CD4-positive, alpha-beta T cell (primary cell): ENCODE data around the gene SLC30A2. TPM values are rescaled to one million over a fixed set of nuclear protein-coding genes. Genes with fewer than 3 reads are reported as not detected.

Source experiments
- ATAC-seq: fragments of 200-7000 bp; cut with Tn5 transposase; one replicate; pipeline ENCODE4 v1.10.0; 2022; ENCODE audit warnings: mild to moderate bottlenecking; ENCODE audit not compliant: poor library complexity
- CTCF ChIA-PET: fragments of 350-600 bp; sonication (Branson Sonifier 250); formaldehyde crosslinking; loops from one replicate; lab custom pipeline; 2021; ENCODE audit warnings: antibody characterized with exemption, inconsistent platforms; lab: Charles Lee
- POLR2A ChIA-PET: fragments of 350-600 bp; sonication (Branson Sonifier 250); formaldehyde crosslinking; loops from one replicate; lab custom pipeline; 2021; ENCODE audit warnings: antibody characterized with exemption, inconsistent platforms; lab: Charles Lee
- DNase-seq, 14 experiments: peaks; one replicate each; pipeline ENCODE4 v3.0.0-alpha.2; 2013 to 2020; ENCODE audit warnings: mixed read lengths in 2 of 14
- H3K27ac ChIP-seq, 2 donors: one replicate each; pipeline versions ENCODE4 v1.5.1 to v1.7.0; 2013; ENCODE audit warnings: low read length in 2 of 2, low read depth in 1 of 2, mild to moderate bottlenecking in 1 of 2
- H3K27me3 ChIP-seq, 2 experiments: 1 replicate in 1 of 2; 2 replicates in 1 of 2; pipeline versions ENCODE4 v1.6.1 to v1.7.0; 2013; ENCODE audit warnings: low read length in 2 of 2, control low read depth in 1 of 2, mild to moderate bottlenecking in 1 of 2, moderate library complexity in 1 of 2; ENCODE audit not compliant: insufficient read depth in 2 of 2, control insufficient read depth in 1 of 2
- H3K36me3 ChIP-seq: one replicate; pipeline ENCODE4 v1.6.1; 2013; ENCODE audit warnings: low read length, control low read depth; ENCODE audit not compliant: insufficient read depth
- H3K4me1 ChIP-seq: one replicate; pipeline ENCODE4 v1.6.1; 2013; ENCODE audit warnings: low read length, control low read depth; ENCODE audit not compliant: insufficient read depth
- H3K4me3 ChIP-seq: one replicate; pipeline ENCODE4 v1.5.1; 2013; ENCODE audit warnings: mild to moderate bottlenecking, low read length, moderate library complexity
- H3K9me3 ChIP-seq, 2 experiments: 1 replicate in 1 of 2; 2 replicates in 1 of 2; pipeline versions ENCODE4 v1.6.1 to v1.7.0; 2013; ENCODE audit warnings: low read length in 2 of 2, mild to moderate bottlenecking in 2 of 2, control low read depth in 1 of 2, moderate library complexity in 1 of 2; ENCODE audit not compliant: control insufficient read depth in 1 of 2, insufficient read depth in 1 of 2
- H3K27ac Mint-ChIP-seq: one replicate; pipeline ENCODE4 v1.8.0; 2020; ENCODE audit warnings: mixed read lengths
- H3K27me3 Mint-ChIP-seq: one replicate; pipeline ENCODE4 v1.8.0; 2021; ENCODE audit warnings: mixed read lengths
- H3K36me3 Mint-ChIP-seq: one replicate; pipeline ENCODE4 v1.8.0; 2021; ENCODE audit warnings: low read depth, mixed read lengths
- H3K4me1 Mint-ChIP-seq: one replicate; pipeline ENCODE4 v1.8.0; 2021; ENCODE audit warnings: low read depth, mixed read lengths
- H3K4me3 Mint-ChIP-seq: one replicate; pipeline ENCODE4 v1.8.0; 2020; ENCODE audit warnings: mild to moderate bottlenecking, mixed read lengths
- H3K9me3 Mint-ChIP-seq: one replicate; pipeline ENCODE4 v1.8.0; 2020; ENCODE audit warnings: mixed read lengths
- intact Hi-C, 2 experiments: fragments of 100-400 bp; cut with DNase I in 1 of 2; cut with micrococcal nuclease in 1 of 2; formaldehyde crosslinking; loops; one replicate each; pipeline versions ENCODE4 v1.15.1 to v1.9.0; 2023 to 2025; cut with DNase I, micrococcal nuclease
- total RNA-seq, 174 experiments: library from RNA in 2 of 174; stranded (reverse) in 2 of 174; gene quantifications; one replicate each; pipeline ENCODE4 v1.2.3 and lab custom pipeline; 2021 to 2026
- TF ChIP-seq, protein P1 (sequence below): fragments of 200-600 bp; IDR thresholded peaks from one replicate; pipeline ENCODE4 v1.8.0; 2022; ENCODE audit warnings: antibody characterized with exemption, mild to moderate bottlenecking

Gene SLC30A2
- total RNA-seq, 2 experiments from 2014 or later: not detected

DNA sequence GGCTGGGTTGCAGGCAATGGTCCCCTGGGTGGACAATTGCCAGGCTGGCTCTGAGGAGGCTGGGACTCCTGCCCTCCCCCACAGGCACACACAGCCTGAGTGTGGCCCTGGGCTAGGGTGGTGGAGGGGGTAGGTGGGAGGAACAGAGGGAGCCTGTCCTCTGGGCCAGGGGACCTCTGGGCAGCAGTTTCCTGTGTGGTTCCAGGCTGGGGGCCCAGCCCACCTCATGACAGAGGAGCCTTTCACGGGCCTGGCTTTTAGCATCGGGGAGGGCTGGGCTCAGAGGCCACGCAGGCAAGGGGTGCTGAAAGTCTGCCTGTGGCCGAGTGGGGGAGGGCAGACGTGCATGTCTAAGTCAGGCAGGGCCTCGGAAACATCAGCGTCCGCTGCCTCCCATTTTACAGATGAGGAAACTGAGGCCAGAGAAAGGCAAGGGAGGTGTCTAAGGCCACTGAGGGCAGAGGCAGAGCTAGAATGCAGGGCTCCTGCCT lies 17.4 kb downstream of the SLC30A2 start:
- ChIA-PET POLR2A (no interaction called here), CTCF (no interaction called here)
- H3K4me1 Mint-ChIP-seq: no peaks in the 10 kb centered on the region
- H3K36me3 Mint-ChIP-seq: no peaks in the 10 kb centered on the region
- no peaks in the 10 kb centered on the region for H3K9me3 ChIP-seq
- H3K27me3 Mint-ChIP-seq: no peaks in the 10 kb centered on the region
- DNase-seq (no peak), ATAC-seq (no peak)
- no peak overlapping the region for H3K4me3 Mint-ChIP-seq
- intact Hi-C loops: no loop called here
- H3K27ac ChIP-seq: no peak overlapping the region
- no peaks in the 10 kb centered on the region for H3K36me3 ChIP-seq
- H3K9me3 Mint-ChIP-seq: no peaks in the 10 kb centered on the region
- TF ChIP-seq, protein P1, sequence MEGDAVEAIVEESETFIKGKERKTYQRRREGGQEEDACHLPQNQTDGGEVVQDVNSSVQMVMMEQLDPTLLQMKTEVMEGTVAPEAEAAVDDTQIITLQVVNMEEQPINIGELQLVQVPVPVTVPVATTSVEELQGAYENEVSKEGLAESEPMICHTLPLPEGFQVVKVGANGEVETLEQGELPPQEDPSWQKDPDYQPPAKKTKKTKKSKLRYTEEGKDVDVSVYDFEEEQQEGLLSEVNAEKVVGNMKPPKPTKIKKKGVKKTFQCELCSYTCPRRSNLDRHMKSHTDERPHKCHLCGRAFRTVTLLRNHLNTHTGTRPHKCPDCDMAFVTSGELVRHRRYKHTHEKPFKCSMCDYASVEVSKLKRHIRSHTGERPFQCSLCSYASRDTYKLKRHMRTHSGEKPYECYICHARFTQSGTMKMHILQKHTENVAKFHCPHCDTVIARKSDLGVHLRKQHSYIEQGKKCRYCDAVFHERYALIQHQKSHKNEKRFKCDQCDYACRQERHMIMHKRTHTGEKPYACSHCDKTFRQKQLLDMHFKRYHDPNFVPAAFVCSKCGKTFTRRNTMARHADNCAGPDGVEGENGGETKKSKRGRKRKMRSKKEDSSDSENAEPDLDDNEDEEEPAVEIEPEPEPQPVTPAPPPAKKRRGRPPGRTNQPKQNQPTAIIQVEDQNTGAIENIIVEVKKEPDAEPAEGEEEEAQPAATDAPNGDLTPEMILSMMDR: no peak
- H3K4me1 ChIP-seq: no peaks in the 10 kb centered on the region
- peaks cover 0 to 2% of the 10 kb centered on the region in 2 experiments for H3K27me3 ChIP-seq
- no peak overlapping the region for H3K27ac Mint-ChIP-seq
- no peak overlapping the region for H3K4me3 ChIP-seq

DNA sequence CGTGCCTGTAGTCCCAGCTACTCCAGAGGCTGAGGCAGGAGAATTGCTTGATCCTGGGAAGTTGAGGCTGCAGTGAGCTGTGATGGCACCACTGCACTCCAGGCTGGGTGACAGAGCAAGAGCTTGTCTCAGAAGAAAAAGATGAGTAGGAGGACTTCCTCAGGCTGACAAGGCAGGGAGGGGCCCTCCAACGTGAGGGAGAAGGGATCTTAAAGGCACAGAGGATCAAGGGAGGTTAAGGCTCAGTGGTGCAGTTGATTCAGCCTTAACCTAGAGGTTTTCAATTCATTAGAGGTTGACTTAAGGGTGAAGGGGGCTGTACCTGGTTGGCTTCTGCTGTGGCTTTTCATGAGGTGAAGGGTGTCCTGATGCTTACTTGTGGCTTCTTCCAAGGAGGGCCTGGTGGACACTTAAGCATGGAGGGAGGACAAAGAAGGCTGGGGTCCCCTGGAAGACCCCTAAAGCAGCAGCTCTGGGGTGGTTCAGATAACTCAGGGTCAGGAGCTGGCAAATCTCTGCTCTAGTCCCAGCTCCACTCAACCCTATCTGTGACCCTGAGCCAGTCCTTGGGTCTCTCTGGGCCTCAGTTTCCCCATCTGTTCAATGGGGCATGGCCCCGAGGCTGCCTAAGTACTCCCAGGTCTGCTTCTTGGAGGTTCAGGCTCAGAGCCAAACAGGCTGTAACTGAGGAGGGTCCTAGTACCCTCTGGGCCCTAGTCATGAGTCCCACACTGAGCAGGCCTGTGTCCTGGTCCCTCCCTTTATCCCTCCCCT lies 18.0 kb downstream of the SLC30A2 start:
- H3K4me1 ChIP-seq: no peaks in the 10 kb centered on the region

DNA sequence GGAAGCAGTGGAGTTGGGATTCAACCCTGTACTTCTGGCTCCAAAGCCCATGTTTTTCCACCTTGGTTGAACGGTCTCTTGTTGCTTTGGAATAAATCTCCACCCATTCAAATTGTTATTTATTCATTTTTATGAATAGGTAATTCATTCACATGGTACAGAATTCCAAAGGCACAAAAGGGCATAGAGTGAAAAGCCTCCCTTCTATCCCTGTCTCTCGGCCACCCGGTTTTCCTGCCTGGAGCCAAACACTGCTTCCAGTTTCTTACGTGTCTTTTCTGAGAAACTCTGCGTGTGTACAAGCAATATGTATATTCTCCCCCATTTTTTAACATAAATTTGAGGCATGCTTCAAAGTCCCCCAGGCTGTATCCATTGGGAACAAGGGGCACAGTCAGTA lies 20.4 kb downstream of the SLC30A2 start:
- no peak overlapping the region for H3K27ac ChIP-seq
- no peaks in the 10 kb centered on the region for H3K27me3 ChIP-seq
- TF ChIP-seq, protein P1: no peak
- H3K9me3 ChIP-seq: no peaks in the 10 kb centered on the region
- H3K36me3 ChIP-seq: no peaks in the 10 kb centered on the region
- no peaks in the 10 kb centered on the region for H3K4me1 ChIP-seq
- POLR2A ChIA-PET: no interaction called here
- Mint-ChIP-seq H3K4me3 (no peak overlapping the region), H3K27me3 (no peaks in the 10 kb centered on the region), H3K4me1 (no peaks in the 10 kb centered on the region), H3K36me3 (no peaks in the 10 kb centered on the region), H3K27ac (no peak overlapping the region), H3K9me3 (no peaks in the 10 kb centered on the region)
- H3K4me3 ChIP-seq: no peak overlapping the region
- intact Hi-C loops: no loop called here
- no peak for ATAC-seq
- CTCF ChIA-PET: interaction anchor here (1.0 kb wide), 1 partner anchor 22 kb away, joined by 4 read pairs; no protein-coding TSS in a partner anchor
- DNase-seq: no peak

More for the DNA sequence above, 18.0 kb downstream of the SLC30A2 start:
- Histone ChIP-seq H3K27me3 (peaks cover 0 to 2% of the 10 kb centered on the region in 2 experiments), H3K9me3 (no peaks in the 10 kb centered on the region), H3K36me3 (no peaks in the 10 kb centered on the region), H3K4me3 (no peak overlapping the region), H3K27ac (no peak overlapping the region)
- no peaks in the 10 kb centered on the region for H3K36me3 Mint-ChIP-seq
- TF ChIP-seq, protein P1: no peak
- ChIA-PET CTCF (no interaction called here), POLR2A (no interaction called here)
- ATAC-seq (no peak), DNase-seq (no peak)
- H3K4me1 Mint-ChIP-seq: no peaks in the 10 kb centered on the region
- H3K9me3 Mint-ChIP-seq: no peaks in the 10 kb centered on the region
- intact Hi-C loops: no loop called here
- no peak overlapping the region for H3K27ac Mint-ChIP-seq
- no peaks in the 10 kb centered on the region for H3K27me3 Mint-ChIP-seq
- H3K4me3 Mint-ChIP-seq: no peak overlapping the region
